ENCODE data around the gene DCLK1. TPM values are rescaled to one million over a fixed set of nuclear protein-coding genes. Genes with fewer than 3 reads are reported as not detected.

Gene DCLK1
- total RNA-seq, 1 donor from 2014 or later: 36.1 TPM

- TF ChIP-seq CTCF (IDR thresholded peaks at IDR 0.05): no peak
- TF ChIP-seq POLR2A (IDR thresholded peaks at IDR 0.05): no peak
- TF ChIP-seq POLR2AphosphoS5 (IDR thresholded peaks at IDR 0.05; ENCODE audit: insufficient read depth in 1 of 2, low read depth in 1 of 2): no peak
- DNase-seq (ENCODE audit: extremely low spot score in 2 of 2): no peak
- Histone ChIP-seq H3K4me1 (peaks cover 4% of the 10 kb centered on the region), H3K27me3 (no peaks in the 10 kb centered on the region), H3K36me3 (no peaks in the 10 kb centered on the region), H3K4me3 (no peak overlapping the region), H3K9me3 (no peaks in the 10 kb centered on the region), H3K27ac (no peak overlapping the region)
- intact Hi-C loops (cut with DNase I): no loop called here
These were observed 322.3 kb downstream of the DCLK1 start for GRCh38 chr13:35808846-35809245.

GRCh38 chr13:35804901-35805300 lies 326.3 kb downstream of the DCLK1 start:
- no peak overlapping the region for H3K4me3 ChIP-seq
- TF ChIP-seq POLR2A (IDR thresholded peaks at IDR 0.05) (no peak), CTCF (IDR thresholded peaks at IDR 0.05) (no peak), POLR2AphosphoS5 (IDR thresholded peaks at IDR 0.05; ENCODE audit: insufficient read depth in 1 of 2, low read depth in 1 of 2) (no peak)
- no peaks in the 10 kb centered on the region for H3K9me3 ChIP-seq
- no peak overlapping the region for H3K27ac ChIP-seq
- H3K27me3 ChIP-seq: no peaks in the 10 kb centered on the region
- no peaks in the 10 kb centered on the region for H3K4me1 ChIP-seq
- H3K36me3 ChIP-seq: no peaks in the 10 kb centered on the region
- DNase-seq (ENCODE audit: extremely low spot score in 2 of 2): no peak
- intact Hi-C loops (cut with DNase I): no loop called here

- H3K36me3 ChIP-seq: no peaks in the 10 kb centered on the region
- intact Hi-C loops (cut with DNase I): loop anchor here (10.0 kb wide), 1 partner anchor 163 kb away; no protein-coding TSS in a partner anchor
These were observed 333.2 kb downstream of the DCLK1 start for GRCh38 chr13:35797991-35798390.

GRCh38 chr13:35797244-35797643 lies 333.9 kb downstream of the DCLK1 start:
- no peak overlapping the region for H3K4me3 ChIP-seq
- no peaks in the 10 kb centered on the region for H3K36me3 ChIP-seq
- no peaks in the 10 kb centered on the region for H3K9me3 ChIP-seq
- no peak for TF ChIP-seq CTCF (IDR thresholded peaks at IDR 0.05)
- TF ChIP-seq POLR2AphosphoS5 (IDR thresholded peaks at IDR 0.05; ENCODE audit: insufficient read depth in 1 of 2, low read depth in 1 of 2): no peak
- TF ChIP-seq POLR2A (IDR thresholded peaks at IDR 0.05): no peak
- H3K27ac ChIP-seq: no peak overlapping the region
- peaks cover 16% of the 10 kb centered on the region for H3K4me1 ChIP-seq
- no peaks in the 10 kb centered on the region for H3K27me3 ChIP-seq
- no peak for DNase-seq (ENCODE audit: extremely low spot score in 2 of 2)
- intact Hi-C loops (cut with DNase I): loop anchor here (10.0 kb wide), 1 partner anchor 162 kb away; no protein-coding TSS in a partner anchor

More at GRCh38 chr13:35797991-35798390, 333.2 kb downstream of the DCLK1 start:
- TF ChIP-seq POLR2A (IDR thresholded peaks at IDR 0.05) (no peak), CTCF (IDR thresholded peaks at IDR 0.05) (no peak), POLR2AphosphoS5 (IDR thresholded peaks at IDR 0.05; ENCODE audit: insufficient read depth in 1 of 2, low read depth in 1 of 2) (no peak)
- no peak for DNase-seq (ENCODE audit: extremely low spot score in 2 of 2)
- Histone ChIP-seq H3K4me1 (peaks cover 11% of the 10 kb centered on the region), H3K27me3 (no peaks in the 10 kb centered on the region), H3K4me3 (no peak overlapping the region), H3K9me3 (no peaks in the 10 kb centered on the region), H3K27ac (no peak overlapping the region)

GRCh38 chr13:35796623-35797022 lies 334.6 kb downstream of the DCLK1 start:
- H3K36me3 ChIP-seq: no peaks in the 10 kb centered on the region
- H3K4me1 ChIP-seq: peaks cover 16% of the 10 kb centered on the region
- DNase-seq (ENCODE audit: extremely low spot score in 2 of 2): no peak
- no peaks in the 10 kb centered on the region for H3K27me3 ChIP-seq
- H3K27ac ChIP-seq: no peak overlapping the region
- H3K9me3 ChIP-seq: no peaks in the 10 kb centered on the region
- no peak overlapping the region for H3K4me3 ChIP-seq
- TF ChIP-seq POLR2A (IDR thresholded peaks at IDR 0.05): no peak
- TF ChIP-seq CTCF (IDR thresholded peaks at IDR 0.05): no peak
- TF ChIP-seq POLR2AphosphoS5 (IDR thresholded peaks at IDR 0.05; ENCODE audit: insufficient read depth in 1 of 2, low read depth in 1 of 2): no peak
- intact Hi-C loops (cut with DNase I): loop anchor here (10.0 kb wide), 1 partner anchor 162 kb away; no protein-coding TSS in a partner anchor

Measured in vagina (tissue), 2 donors.